A673 (cell line): ENCODE results near the gene MEOX1. TPM values are rescaled to one million over a fixed set of nuclear protein-coding genes. Genes with fewer than 3 reads are reported as not detected.
A peak's percentile ranks its signal among the peaks of the same experiment; 100 is the strongest.

ENCODE experiments used
- BruUV-seq: library from RNA; stranded (reverse); fragments of 400-500 nt; replicated peaks from 2 replicates; lab custom pipeline; 2021; lab: Mats Ljungman, UMichigan
- CTCF ChIA-PET: fragments of 300-600 bp; sonication (Branson Sonifier 250); formaldehyde crosslinking; loops from one replicate; lab custom pipeline; 2022; ENCODE audit warnings: antibody characterized with exemption; lab: Charles Lee
- POLR2A ChIA-PET: fragments of 300-600 bp; sonication (Branson Sonifier 250); formaldehyde crosslinking; loops from one replicate; lab custom pipeline; 2022; ENCODE audit warnings: antibody characterized with exemption; ENCODE audit not compliant: low non-redundant PET; lab: Charles Lee
- DNase-seq: peaks from one replicate; pipeline ENCODE4 v3.0.0-alpha.2; 2015; ENCODE audit warnings: low spot score
- H3K27ac ChIP-seq: fragments of 200-600 bp; sonication (generic); 2 replicates; pipeline ENCODE4 v1.5.1; 2016; ENCODE audit warnings: mixed run types, low read depth, mild to moderate bottlenecking, mixed read lengths, antibody characterized with exemption, low read length; ENCODE audit not compliant: poor library complexity, severe bottlenecking
- H3K27me3 ChIP-seq: fragments of 200-600 bp; sonication (generic); replicated peaks from 2 replicates; pipeline ENCODE4 v1.6.1; 2017; ENCODE audit warnings: mixed run types, low read depth, mild to moderate bottlenecking, mixed read lengths, antibody characterized with exemption, low read length; ENCODE audit not compliant: insufficient read depth, poor library complexity
- H3K36me3 ChIP-seq: fragments of 200-600 bp; sonication (generic); 2 replicates; pipeline ENCODE4 v1.6.1; 2016; ENCODE audit warnings: mixed run types, mild to moderate bottlenecking, mixed read lengths, antibody characterized with exemption, low read length; ENCODE audit not compliant: insufficient read depth, poor library complexity, severe bottlenecking
- H3K4me1 ChIP-seq: fragments of 200-600 bp; sonication (generic); 2 replicates; pipeline ENCODE4 v1.6.1; 2017; ENCODE audit warnings: mixed run types, mild to moderate bottlenecking, mixed read lengths, antibody characterized with exemption, low read length; ENCODE audit not compliant: insufficient read depth, poor library complexity, severe bottlenecking
- H3K4me3 ChIP-seq: fragments of 200-600 bp; sonication (generic); 2 replicates; pipeline ENCODE4 v1.5.1; 2016; ENCODE audit warnings: low read depth, mixed run types, mild to moderate bottlenecking, mixed read lengths, low read length; ENCODE audit not compliant: poor library complexity, severe bottlenecking
- H3K9me3 ChIP-seq: fragments of 200-600 bp; sonication (generic); 2 replicates; pipeline ENCODE4 v1.6.1; 2016; ENCODE audit warnings: mixed run types, low read depth, mild to moderate bottlenecking, mixed read lengths, antibody characterized with exemption, low read length; ENCODE audit not compliant: poor library complexity, severe bottlenecking
- EZH2 ChIP-seq: fragments of 200-600 bp; sonication (generic); IDR thresholded peaks from 2 replicates; pipeline ENCODE4 v1.6.1; 2017; ENCODE audit warnings: borderline replicate concordance, low read depth, mild to moderate bottlenecking, mixed read lengths, antibody characterized with exemption, low read length; ENCODE audit not compliant: poor library complexity, severe bottlenecking
- intact Hi-C: fragments of 100-400 bp; cut with micrococcal nuclease; formaldehyde crosslinking; loops from one replicate; pipeline ENCODE4 v1.10.0; 2022; ENCODE audit not compliant: unreplicated experiment
- total RNA-seq: library from RNA; stranded (reverse); gene quantifications from 2 replicates; pipeline ENCODE4 v1.2.3, GENCODE V29; 2021
- TF ChIP-seq, protein P1 (sequence below): fragments of 300-800, 200-600 bp; sonication (generic); conservative IDR thresholded peaks from 2 replicates; pipeline ENCODE4 v1.5.1; 2017; ENCODE audit warnings: low read depth, mild to moderate bottlenecking, antibody characterized with exemption, low read length, moderate library complexity, mixed read lengths

MEOX1 gene
- total RNA-seq, 1 experiment from 2014 or later = 0.82 TPM

DNA sequence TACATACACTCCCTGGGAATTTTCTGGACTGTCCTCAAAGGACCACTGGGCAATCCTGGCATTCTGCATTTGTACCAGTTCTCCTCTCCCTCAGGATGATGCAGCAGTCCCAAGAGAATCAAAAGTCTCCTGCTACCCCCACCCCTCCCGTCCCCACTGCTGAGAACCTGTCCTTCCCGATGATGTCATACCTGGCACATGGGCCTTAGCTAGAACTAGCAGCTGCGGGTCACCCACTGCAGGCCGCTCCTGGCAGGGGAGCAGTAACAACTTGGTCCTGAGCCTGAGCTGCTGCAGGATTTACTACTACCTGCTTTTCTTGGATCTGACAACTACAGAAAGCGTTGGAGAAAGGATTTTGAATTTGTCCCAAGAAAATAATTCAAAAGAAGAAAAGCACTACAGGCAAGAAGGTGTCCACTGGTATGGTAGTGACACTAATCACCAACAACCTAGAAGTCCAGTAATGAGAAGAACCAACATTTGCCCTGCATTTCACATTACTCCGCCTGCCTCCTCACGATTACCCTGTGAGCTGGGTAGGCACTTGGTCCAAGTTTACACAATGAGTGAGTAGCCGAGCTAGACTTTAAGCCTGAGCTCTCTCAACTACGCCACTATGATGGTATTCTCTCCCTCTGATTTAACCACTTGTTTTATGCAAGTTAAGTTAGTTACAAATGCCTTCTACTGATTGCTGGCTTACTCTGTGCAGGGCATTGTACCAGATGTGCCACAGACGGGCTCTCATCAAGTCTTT, 60.3 kb downstream of the MEOX1 start:
- ChIA-PET POLR2A (no interaction called here), CTCF (no interaction called here)
- Histone ChIP-seq H3K27ac (no peak overlapping the region), H3K4me3 (no peak overlapping the region), H3K36me3 (no peaks in the 10 kb centered on the region), H3K27me3 (no peaks in the 10 kb centered on the region), H3K4me1 (peaks cover 6% of the 10 kb centered on the region), H3K9me3 (no peaks in the 10 kb centered on the region)
- DNase-seq = no peak
- no TSS peak for BruUV-seq
- TF ChIP-seq, protein P1, sequence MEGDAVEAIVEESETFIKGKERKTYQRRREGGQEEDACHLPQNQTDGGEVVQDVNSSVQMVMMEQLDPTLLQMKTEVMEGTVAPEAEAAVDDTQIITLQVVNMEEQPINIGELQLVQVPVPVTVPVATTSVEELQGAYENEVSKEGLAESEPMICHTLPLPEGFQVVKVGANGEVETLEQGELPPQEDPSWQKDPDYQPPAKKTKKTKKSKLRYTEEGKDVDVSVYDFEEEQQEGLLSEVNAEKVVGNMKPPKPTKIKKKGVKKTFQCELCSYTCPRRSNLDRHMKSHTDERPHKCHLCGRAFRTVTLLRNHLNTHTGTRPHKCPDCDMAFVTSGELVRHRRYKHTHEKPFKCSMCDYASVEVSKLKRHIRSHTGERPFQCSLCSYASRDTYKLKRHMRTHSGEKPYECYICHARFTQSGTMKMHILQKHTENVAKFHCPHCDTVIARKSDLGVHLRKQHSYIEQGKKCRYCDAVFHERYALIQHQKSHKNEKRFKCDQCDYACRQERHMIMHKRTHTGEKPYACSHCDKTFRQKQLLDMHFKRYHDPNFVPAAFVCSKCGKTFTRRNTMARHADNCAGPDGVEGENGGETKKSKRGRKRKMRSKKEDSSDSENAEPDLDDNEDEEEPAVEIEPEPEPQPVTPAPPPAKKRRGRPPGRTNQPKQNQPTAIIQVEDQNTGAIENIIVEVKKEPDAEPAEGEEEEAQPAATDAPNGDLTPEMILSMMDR = no peak
- TF ChIP-seq EZH2 = no peak
- intact Hi-C loops = no loop called here

DNA sequence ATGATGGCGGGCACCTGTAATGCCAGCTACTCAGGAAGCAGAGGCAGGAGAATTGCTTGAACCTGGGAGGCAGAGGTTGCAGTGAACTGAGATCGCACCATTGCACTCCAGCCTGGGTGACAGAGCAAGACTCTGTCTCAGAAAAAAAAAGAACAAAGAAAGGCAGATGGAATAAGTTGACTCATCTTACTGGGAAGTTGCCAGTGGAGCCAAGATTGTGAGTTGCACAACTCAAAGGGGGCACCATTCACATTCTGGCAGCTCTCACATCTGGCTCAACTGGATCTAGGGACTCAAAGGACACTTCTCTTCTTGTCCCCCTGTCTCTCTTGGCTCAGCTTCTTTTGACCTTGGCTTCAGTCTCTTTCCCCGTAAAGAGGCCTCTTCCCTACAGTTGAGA, 61.9 kb downstream of the MEOX1 start:
- ChIA-PET CTCF (no interaction called here), POLR2A (no interaction called here)
- Histone ChIP-seq H3K27ac (no peak overlapping the region), H3K4me3 (no peak overlapping the region), H3K36me3 (no peaks in the 10 kb centered on the region), H3K27me3 (no peaks in the 10 kb centered on the region), H3K9me3 (no peaks in the 10 kb centered on the region), H3K4me1 (peaks cover 6% of the 10 kb centered on the region)
- peak; percentile 32 for DNase-seq
- no TSS peak for BruUV-seq
- TF ChIP-seq EZH2 = no peak
- TF ChIP-seq, protein P1 = no peak
- intact Hi-C loops = no loop called here

DNA sequence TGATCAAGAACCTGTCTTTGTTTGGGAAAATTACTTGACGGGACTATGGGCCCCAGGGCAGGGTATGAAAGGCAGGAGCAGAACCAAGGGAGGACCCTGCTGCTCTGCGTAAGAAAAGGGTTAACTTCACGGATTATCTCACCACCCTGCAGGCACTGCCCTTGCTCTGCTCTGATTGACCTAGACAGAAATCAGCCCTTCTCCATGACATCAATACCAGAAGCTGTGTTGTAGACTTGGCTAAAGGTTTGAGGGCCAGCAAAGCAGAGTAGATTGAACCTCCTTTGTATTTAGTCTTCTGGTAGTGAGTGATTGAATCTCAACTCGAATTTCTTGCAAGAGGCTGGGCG, 62.7 kb downstream of the MEOX1 start:
- H3K27ac ChIP-seq = no peak overlapping the region
- ChIA-PET POLR2A (no interaction called here), CTCF (no interaction called here)
- no peak overlapping the region for H3K4me3 ChIP-seq
- peaks cover 6% of the 10 kb centered on the region for H3K4me1 ChIP-seq
- intact Hi-C loops = no loop called here
- no peaks in the 10 kb centered on the region for H3K27me3 ChIP-seq
- TF ChIP-seq, protein P1 = no peak
- no peak for DNase-seq
- no TSS peak for BruUV-seq
- no peaks in the 10 kb centered on the region for H3K9me3 ChIP-seq
- no peaks in the 10 kb centered on the region for H3K36me3 ChIP-seq
